WTC11 (cell line): ENCODE measurements around the gene PRR23E.

Experiments
- CTCF ChIP-seq: fragments of 200-600 bp; IDR thresholded peaks from 2 replicates; pipeline ENCODE4 v1.8.0; 2022; ENCODE audit warnings: antibody characterized with exemption
- ESRRA ChIP-seq: sonication (generic); formaldehyde crosslinking; IDR thresholded peaks from 2 replicates; pipeline ENCODE4 v1.8.1; 2022; ENCODE audit warnings: mild to moderate bottlenecking, missing genetic modification reagents, borderline replicate concordance
- TCF7 ChIP-seq: sonication (generic); formaldehyde crosslinking; IDR thresholded peaks from 2 replicates; pipeline ENCODE4 v1.8.0; 2022; ENCODE audit warnings: mild to moderate bottlenecking, low read depth, missing genetic modification reagents, moderate library complexity

GRCh38 chr3:127208483-127209100, 15.7 kb downstream of the PRR23E start:
- TF ChIP-seq TCF7 (CRISPR knock-in tag) (no peak), ESRRA (no peak), CTCF (no peak)
